Fibroblast of lung (primary cell): ENCODE measurements around the gene PANK4.

Experiments used
- EZH2 ChIP-seq: IDR thresholded peaks from 2 replicates; pipeline ENCODE4 v1.5.1; 2012; ENCODE audit warnings: low read length, control low read depth, mild to moderate bottlenecking; ENCODE audit errors: missing control alignments
- TF ChIP-seq, protein P1 (sequence below), 2 donors: IDR thresholded peaks in 1 of 2; conservative IDR thresholded peaks in 1 of 2; 1 replicate in 1 of 2; 2 replicates in 1 of 2; pipeline ENCODE4 v1.5.1; 2011 to 2012; ENCODE audit warnings: low read length in 2 of 2, control low read depth in 1 of 2, inconsistent platforms in 1 of 2, low read depth in 1 of 2, mild to moderate bottlenecking in 1 of 2

DNA sequence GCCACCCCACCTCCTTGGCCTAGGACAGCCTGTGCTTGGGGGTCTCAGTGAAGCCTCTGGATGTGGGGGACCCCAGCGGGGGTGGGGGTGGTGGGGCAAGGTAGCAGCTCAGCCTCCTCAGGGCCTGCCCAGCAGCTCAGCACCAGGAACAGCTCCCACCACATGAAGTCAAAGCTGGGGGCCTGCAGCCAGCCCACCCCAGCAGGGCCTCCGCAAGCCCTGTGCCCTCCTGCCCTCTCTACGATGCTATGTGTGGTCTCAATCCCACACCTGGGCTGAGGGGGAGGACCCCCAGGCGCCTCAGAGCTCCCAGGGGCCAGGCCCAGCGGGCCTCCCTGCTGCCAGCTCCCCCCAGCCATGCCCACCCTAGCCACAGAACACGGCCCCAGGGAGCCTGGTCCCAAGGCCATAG is 18.6 kb downstream of the PANK4 start:
- no peak for TF ChIP-seq EZH2
- TF ChIP-seq, protein P1, sequence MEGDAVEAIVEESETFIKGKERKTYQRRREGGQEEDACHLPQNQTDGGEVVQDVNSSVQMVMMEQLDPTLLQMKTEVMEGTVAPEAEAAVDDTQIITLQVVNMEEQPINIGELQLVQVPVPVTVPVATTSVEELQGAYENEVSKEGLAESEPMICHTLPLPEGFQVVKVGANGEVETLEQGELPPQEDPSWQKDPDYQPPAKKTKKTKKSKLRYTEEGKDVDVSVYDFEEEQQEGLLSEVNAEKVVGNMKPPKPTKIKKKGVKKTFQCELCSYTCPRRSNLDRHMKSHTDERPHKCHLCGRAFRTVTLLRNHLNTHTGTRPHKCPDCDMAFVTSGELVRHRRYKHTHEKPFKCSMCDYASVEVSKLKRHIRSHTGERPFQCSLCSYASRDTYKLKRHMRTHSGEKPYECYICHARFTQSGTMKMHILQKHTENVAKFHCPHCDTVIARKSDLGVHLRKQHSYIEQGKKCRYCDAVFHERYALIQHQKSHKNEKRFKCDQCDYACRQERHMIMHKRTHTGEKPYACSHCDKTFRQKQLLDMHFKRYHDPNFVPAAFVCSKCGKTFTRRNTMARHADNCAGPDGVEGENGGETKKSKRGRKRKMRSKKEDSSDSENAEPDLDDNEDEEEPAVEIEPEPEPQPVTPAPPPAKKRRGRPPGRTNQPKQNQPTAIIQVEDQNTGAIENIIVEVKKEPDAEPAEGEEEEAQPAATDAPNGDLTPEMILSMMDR (conservative IDR thresholded peaks at IDR 0.05 in 1 of 2, IDR thresholded peaks at IDR 0.05 in 1 of 2; ENCODE audit: low read depth in 1 of 2, low read length in 2 of 2) = no peak
